Heart left ventricle (tissue), 13 donors: ENCODE results near the gene SYNJ1.

Experiments used
- POLR2A ChIP-seq, 2 donors: fragments of 450-650 bp; IDR thresholded peaks; one replicate each; pipeline ENCODE4 v1.6.1; 2017; ENCODE audit warnings: antibody characterized with exemption in 2 of 2, mild to moderate bottlenecking in 2 of 2, moderate library complexity in 2 of 2
- TF ChIP-seq, protein P1 (sequence below), 12 donors: fragments of 200-600 bp; sonication (generic) in 4 of 12; IDR thresholded peaks; one replicate each; pipeline versions ENCODE4 v1.5.0 to v1.8.0; 2018 to 2022; ENCODE audit warnings: antibody characterized with exemption in 12 of 12, mild to moderate bottlenecking in 5 of 12
- donor health status: ischemic (EF 13 %, LVEDD 7.1; RV severe dilation, severe dysfunction).
- donor health status: DM: no; HTN: yes; CAD: no.
- donor health status: DM: no; HTN: no; CAD: no.
- donor health status: ischemic (EF 25% LVEDD 6.9; RV normal size, moderate dysfunction).
- donor health status: ischemic (EF 25% LVEDD 5.7; RV mildly dilated, moderate dysfunction).
- donor health status: ischemic (EF 35%, LVEDD 5.7; RV mildly dilated, moderate dysfunction).
- donor health status: nonischemic (EF 11% LVEDD 7.7; RV severe dilation, severe dysfunction).
- donor health status: DM: yes; HTN: yes; CAD: no.
- donor health status: PGD.
- donor health status: ischemic (EF 29% LVEDD 5.4; RV normal size, mild dysfunction).
- donor health status: nonischemic (EF 23%, LVEDD 6.1; RV moderate dilation, normal function).

DNA sequence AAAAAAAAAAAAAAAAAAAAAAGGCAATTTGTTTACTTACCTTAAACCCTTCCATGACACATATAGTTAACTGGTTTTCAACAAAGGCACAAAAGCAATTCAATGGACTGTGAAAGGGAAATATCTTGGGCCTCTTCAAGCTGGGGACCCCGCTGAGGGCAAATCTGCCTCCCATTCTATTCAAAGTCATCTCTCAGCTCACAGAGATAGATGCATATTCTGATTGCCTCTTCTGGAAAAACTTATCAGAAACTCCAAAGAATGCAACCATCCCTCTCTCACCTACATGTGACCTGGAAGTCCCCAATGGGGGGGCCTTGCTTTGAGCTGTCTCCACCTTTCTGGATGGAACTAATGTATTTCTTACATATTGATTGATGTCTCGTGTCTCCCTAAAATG lies 12.1 kb upstream of the SYNJ1 start:
- TF ChIP-seq POLR2A (IDR thresholded peaks at IDR 0.05), result no peak
- TF ChIP-seq, protein P1, sequence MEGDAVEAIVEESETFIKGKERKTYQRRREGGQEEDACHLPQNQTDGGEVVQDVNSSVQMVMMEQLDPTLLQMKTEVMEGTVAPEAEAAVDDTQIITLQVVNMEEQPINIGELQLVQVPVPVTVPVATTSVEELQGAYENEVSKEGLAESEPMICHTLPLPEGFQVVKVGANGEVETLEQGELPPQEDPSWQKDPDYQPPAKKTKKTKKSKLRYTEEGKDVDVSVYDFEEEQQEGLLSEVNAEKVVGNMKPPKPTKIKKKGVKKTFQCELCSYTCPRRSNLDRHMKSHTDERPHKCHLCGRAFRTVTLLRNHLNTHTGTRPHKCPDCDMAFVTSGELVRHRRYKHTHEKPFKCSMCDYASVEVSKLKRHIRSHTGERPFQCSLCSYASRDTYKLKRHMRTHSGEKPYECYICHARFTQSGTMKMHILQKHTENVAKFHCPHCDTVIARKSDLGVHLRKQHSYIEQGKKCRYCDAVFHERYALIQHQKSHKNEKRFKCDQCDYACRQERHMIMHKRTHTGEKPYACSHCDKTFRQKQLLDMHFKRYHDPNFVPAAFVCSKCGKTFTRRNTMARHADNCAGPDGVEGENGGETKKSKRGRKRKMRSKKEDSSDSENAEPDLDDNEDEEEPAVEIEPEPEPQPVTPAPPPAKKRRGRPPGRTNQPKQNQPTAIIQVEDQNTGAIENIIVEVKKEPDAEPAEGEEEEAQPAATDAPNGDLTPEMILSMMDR (IDR thresholded peaks at IDR 0.05), result no peak
